ENCODE data around the gene CXCL6.

Gene CXCL6

GRCh38 chr4:73842696-73843095, 6.2 kb downstream of the CXCL6 start:
- no peak for DNase-seq
- in situ Hi-C loops (cut with HindIII; ENCODE audit: low pct_ligation_motif_present, low sequenced_read_pairs), result no loop called here
- Histone ChIP-seq H3K27me3 (replicated peaks) (no peaks in the 10 kb centered on the region), H3K4me3 (ENCODE audit: low read depth, low read length) (no peak overlapping the region), H3K36me3 (replicated peaks) (no peaks in the 10 kb centered on the region), H3K27ac (no peak overlapping the region)
- TF ChIP-seq, protein P1, sequence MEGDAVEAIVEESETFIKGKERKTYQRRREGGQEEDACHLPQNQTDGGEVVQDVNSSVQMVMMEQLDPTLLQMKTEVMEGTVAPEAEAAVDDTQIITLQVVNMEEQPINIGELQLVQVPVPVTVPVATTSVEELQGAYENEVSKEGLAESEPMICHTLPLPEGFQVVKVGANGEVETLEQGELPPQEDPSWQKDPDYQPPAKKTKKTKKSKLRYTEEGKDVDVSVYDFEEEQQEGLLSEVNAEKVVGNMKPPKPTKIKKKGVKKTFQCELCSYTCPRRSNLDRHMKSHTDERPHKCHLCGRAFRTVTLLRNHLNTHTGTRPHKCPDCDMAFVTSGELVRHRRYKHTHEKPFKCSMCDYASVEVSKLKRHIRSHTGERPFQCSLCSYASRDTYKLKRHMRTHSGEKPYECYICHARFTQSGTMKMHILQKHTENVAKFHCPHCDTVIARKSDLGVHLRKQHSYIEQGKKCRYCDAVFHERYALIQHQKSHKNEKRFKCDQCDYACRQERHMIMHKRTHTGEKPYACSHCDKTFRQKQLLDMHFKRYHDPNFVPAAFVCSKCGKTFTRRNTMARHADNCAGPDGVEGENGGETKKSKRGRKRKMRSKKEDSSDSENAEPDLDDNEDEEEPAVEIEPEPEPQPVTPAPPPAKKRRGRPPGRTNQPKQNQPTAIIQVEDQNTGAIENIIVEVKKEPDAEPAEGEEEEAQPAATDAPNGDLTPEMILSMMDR (IDR thresholded peaks at IDR 0.05; ENCODE audit: low read depth, low read length, missing control alignments), result no peak

GRCh38 chr4:73843369-73843768, 6.9 kb downstream of the CXCL6 start:
- TF ChIP-seq, protein P1 (IDR thresholded peaks at IDR 0.05; ENCODE audit: low read depth, low read length, missing control alignments), result no peak
- H3K4me3 ChIP-seq (ENCODE audit: low read depth, low read length), result no peak overlapping the region
- H3K36me3 ChIP-seq (replicated peaks), result no peaks in the 10 kb centered on the region
- in situ Hi-C loops (cut with HindIII; ENCODE audit: low pct_ligation_motif_present, low sequenced_read_pairs), result no loop called here
- H3K27me3 ChIP-seq (replicated peaks), result no peaks in the 10 kb centered on the region
- no peak overlapping the region for H3K27ac ChIP-seq
- no peak for DNase-seq

GRCh38 chr4:73844345-73844744, 7.9 kb downstream of the CXCL6 start:
- H3K27me3 ChIP-seq (replicated peaks), result no peaks in the 10 kb centered on the region
- in situ Hi-C loops (cut with HindIII; ENCODE audit: low pct_ligation_motif_present, low sequenced_read_pairs), result no loop called here
- H3K4me3 ChIP-seq (ENCODE audit: low read depth, low read length), result no peak overlapping the region
- peak; percentile 55 for DNase-seq
- H3K27ac ChIP-seq, result no peak overlapping the region
- no peaks in the 10 kb centered on the region for H3K36me3 ChIP-seq (replicated peaks)
- TF ChIP-seq, protein P1 (IDR thresholded peaks at IDR 0.05; ENCODE audit: low read depth, low read length, missing control alignments), result no peak

DNA sequence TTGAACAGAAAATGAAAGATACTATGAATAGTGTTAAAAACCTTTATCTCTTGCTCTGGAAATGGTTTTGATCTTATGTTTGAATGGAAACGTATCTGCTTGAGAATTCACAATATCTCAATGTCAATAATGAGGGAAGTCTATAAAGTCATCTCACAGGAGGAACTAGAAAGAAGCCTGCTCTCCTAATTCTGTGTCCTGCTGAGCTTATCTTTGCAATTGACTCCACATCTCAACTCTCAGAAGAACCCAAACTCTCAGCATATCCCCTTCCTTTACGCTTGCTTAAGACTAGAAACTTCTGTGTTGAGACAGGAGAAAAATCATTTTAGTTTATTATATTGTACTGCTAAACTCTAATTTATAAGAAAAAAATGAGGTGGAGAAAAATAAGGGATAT, 8.3 kb downstream of the CXCL6 start:
- Histone ChIP-seq H3K27ac (no peak overlapping the region), H3K4me3 (ENCODE audit: low read depth, low read length) (no peak overlapping the region), H3K27me3 (replicated peaks) (no peaks in the 10 kb centered on the region), H3K36me3 (replicated peaks) (no peaks in the 10 kb centered on the region)
- no peak for DNase-seq
- TF ChIP-seq, protein P1 (IDR thresholded peaks at IDR 0.05; ENCODE audit: low read depth, low read length, missing control alignments), result no peak
- in situ Hi-C loops (cut with HindIII; ENCODE audit: low pct_ligation_motif_present, low sequenced_read_pairs), result no loop called here

GRCh38 chr4:73847526-73848182, 11.2 kb downstream of the CXCL6 start:
- no peak for DNase-seq
- Histone ChIP-seq H3K36me3 (replicated peaks) (no peaks in the 10 kb centered on the region), H3K27me3 (replicated peaks) (no peaks in the 10 kb centered on the region), H3K27ac (no peak overlapping the region), H3K4me3 (ENCODE audit: low read depth, low read length) (no peak overlapping the region)
- TF ChIP-seq, protein P1 (IDR thresholded peaks at IDR 0.05; ENCODE audit: low read depth, low read length, missing control alignments), result no peak
- in situ Hi-C loops (cut with HindIII; ENCODE audit: low pct_ligation_motif_present, low sequenced_read_pairs), result no loop called here

Data from brain microvascular endothelial cell (primary cell).